OCI-M2 (cell line): ENCODE measurements around the gene ZNF177.

ENCODE experiments used
- DNase-seq: peaks from one replicate; lab custom pipeline; 2025; ENCODE audit not compliant: unreplicated experiment; lab: John Stamatoyannopoulos, UW

ZNF177 gene

GRCh38 chr19:9427941-9428340 lies 65.1 kb downstream of the ZNF177 start:
- DNase-seq, result no peak

GRCh38 chr19:9430444-9430843 lies 67.6 kb downstream of the ZNF177 start:
- DNase-seq, result no peak

- DNase-seq, result peak; percentile 47
Measured at GRCh38 chr19:9431475-9431874, 68.7 kb downstream of the ZNF177 start.
